HL-60/S4 treated with phorbol 12-myristate 13-acetate at 8.2 ng/mL for 4 days and 3 days (cell line): ENCODE data around the gene ASB7.
"Not testable (repeated sequence)": the region's sequence is repeated elsewhere in the genome, so short reads cannot be mapped to it uniquely, and the experiment has no call there.

Experiments used
- in situ Hi-C: fragments of 300-500 bp; cut with MboI; formaldehyde crosslinking; loops from 2 replicates; pipeline ENCODE4 v1.15.0; 2022; ENCODE audit warnings: low sequenced_read_pairs

Gene ASB7

GRCh38 chr15:100645671-100646070, 43.3 kb downstream of the ASB7 start:
- in situ Hi-C loops, result no loop called here

GRCh38 chr15:100648951-100649350, 46.6 kb downstream of the ASB7 start:
- in situ Hi-C loops, result no loop called here

GRCh38 chr15:100650685-100651084, 48.3 kb downstream of the ASB7 start:
- in situ Hi-C loops, result no loop called here

GRCh38 chr15:100651253-100651652, 48.9 kb downstream of the ASB7 start:
- in situ Hi-C loops, result no loop called here

GRCh38 chr15:100652116-100652515, 49.7 kb downstream of the ASB7 start:
- in situ Hi-C loops, result no loop called here

- in situ Hi-C loops, result no loop called here
These were observed 51.2 kb downstream of the ASB7 start for GRCh38 chr15:100653608-100654007.

- in situ Hi-C loops, result no loop called here
These were observed 56.5 kb downstream of the ASB7 start for GRCh38 chr15:100658895-100659294.

GRCh38 chr15:100661156-100661555, 58.8 kb downstream of the ASB7 start:
- in situ Hi-C loops, result no loop called here

GRCh38 chr15:100663086-100663914, 60.9 kb downstream of the ASB7 start:
- in situ Hi-C loops, result no loop called here

- in situ Hi-C loops, result no loop called here
These were observed 61.5 kb downstream of the ASB7 start for GRCh38 chr15:100663915-100664281.

GRCh38 chr15:100665570-100665969, 63.2 kb downstream of the ASB7 start:
- in situ Hi-C loops, result no loop called here

- in situ Hi-C loops, result no loop called here
These were observed 65.3 kb downstream of the ASB7 start for GRCh38 chr15:100667405-100668347.

GRCh38 chr15:100668348-100668745, 66.0 kb downstream of the ASB7 start:
- in situ Hi-C loops, result no loop called here

GRCh38 chr15:100669260-100669659, 66.9 kb downstream of the ASB7 start:
- in situ Hi-C loops, result no loop called here

- in situ Hi-C loops, result no loop called here
These were observed 68.2 kb downstream of the ASB7 start for GRCh38 chr15:100670505-100671021.

- in situ Hi-C loops, result no loop called here
These were observed 68.8 kb downstream of the ASB7 start for GRCh38 chr15:100671124-100671680.

- in situ Hi-C loops, result no loop called here
These were observed 69.6 kb downstream of the ASB7 start for GRCh38 chr15:100671858-100672543.

- in situ Hi-C loops, result no loop called here
These were observed 70.6 kb downstream of the ASB7 start for GRCh38 chr15:100672959-100673358.

- in situ Hi-C loops, result not testable (repeated sequence)
These were observed 76.8 kb downstream of the ASB7 start for GRCh38 chr15:100679151-100679550.

- in situ Hi-C loops, result no loop called here
These were observed 78.3 kb downstream of the ASB7 start for GRCh38 chr15:100680726-100681125.

- in situ Hi-C loops, result no loop called here
These were observed 79.0 kb downstream of the ASB7 start for GRCh38 chr15:100681335-100681746.
